GM21447 (cell line): ENCODE results near the gene APAF1.

ENCODE experiments used
- ATAC-seq: cut with Tn5 transposase; IDR thresholded peaks from one replicate; pipeline ENCODE4 v1.9.1; 2021; ENCODE audit not compliant: unreplicated experiment

APAF1 gene

GRCh38 chr12:98669751-98670150 lies 24.7 kb downstream of the APAF1 start:
- ATAC-seq = no peak

- no peak for ATAC-seq
These were observed 26.4 kb downstream of the APAF1 start for GRCh38 chr12:98671459-98671858.

GRCh38 chr12:98674841-98675240 lies 29.8 kb downstream of the APAF1 start:
- ATAC-seq = no peak

- no peak for ATAC-seq
These were observed 33.3 kb downstream of the APAF1 start for GRCh38 chr12:98678236-98678945.

- ATAC-seq = no peak
These were observed 34.0 kb downstream of the APAF1 start for GRCh38 chr12:98678946-98679610.

- no peak for ATAC-seq
These were observed 34.5 kb downstream of the APAF1 start for GRCh38 chr12:98679611-98680005.

- ATAC-seq = no peak
These were observed 39.1 kb downstream of the APAF1 start for GRCh38 chr12:98684199-98684598.

GRCh38 chr12:98686603-98687002 lies 41.5 kb downstream of the APAF1 start:
- ATAC-seq = no peak

- ATAC-seq = no peak
These were observed 46.3 kb downstream of the APAF1 start for GRCh38 chr12:98691351-98691750.

GRCh38 chr12:98696036-98696646 lies 51.1 kb downstream of the APAF1 start:
- ATAC-seq = no peak

- ATAC-seq = no peak
These were observed 52.1 kb downstream of the APAF1 start for GRCh38 chr12:98697209-98697608.

GRCh38 chr12:98698603-98699463 lies 53.7 kb downstream of the APAF1 start:
- peak; percentile 93 for ATAC-seq

- no peak for ATAC-seq
These were observed 54.5 kb downstream of the APAF1 start for GRCh38 chr12:98699586-98699985.

- no peak for ATAC-seq
These were observed 56.1 kb downstream of the APAF1 start for GRCh38 chr12:98701166-98701565.

GRCh38 chr12:98709022-98709421 lies 63.9 kb downstream of the APAF1 start:
- ATAC-seq = no peak

- ATAC-seq = no peak
These were observed 69.3 kb downstream of the APAF1 start for GRCh38 chr12:98714426-98714825.

GRCh38 chr12:98719515-98720504 lies 74.7 kb downstream of the APAF1 start:
- peak; percentile 64 for ATAC-seq

GRCh38 chr12:98721204-98721702 lies 76.2 kb downstream of the APAF1 start:
- ATAC-seq = no peak

GRCh38 chr12:98724384-98725155 lies 79.5 kb downstream of the APAF1 start:
- ATAC-seq = no peak
